K562 (cell line): ENCODE results near the gene ALOX5. TPM values are rescaled to one million over a fixed set of nuclear protein-coding genes. Genes with fewer than 3 reads are reported as not detected.
A peak's percentile ranks its signal among the peaks of the same experiment; 100 is the strongest.

Source experiments
- ARID1B ChIP-seq: fragments of 450-650 bp; IDR thresholded peaks from 2 replicates; pipeline ENCODE4 v1.6.1; 2016; ENCODE audit warnings: antibody characterized with exemption, mild to moderate bottlenecking, inconsistent platforms
- CBFB ChIP-seq: sonication (generic); formaldehyde crosslinking; IDR thresholded peaks from 2 replicates; pipeline ENCODE4 v1.4.0; 2020; ENCODE audit warnings: mild to moderate bottlenecking, missing genetic modification reagents
- EP300 ChIP-seq: IDR thresholded peaks from 2 replicates; pipeline ENCODE4 v1.6.1; 2012; ENCODE audit warnings: low read length, improper control_type of control experiment
- FOXK1 ChIP-seq: sonication (generic); formaldehyde crosslinking; IDR thresholded peaks from 2 replicates; pipeline ENCODE4 v1.8.0; 2022; ENCODE audit warnings: missing genetic modification reagents, mild to moderate bottlenecking, borderline replicate concordance
- HDAC6 ChIP-seq: IDR thresholded peaks from 2 replicates; pipeline ENCODE4 v1.6.1; 2012; ENCODE audit warnings: low read depth, mild to moderate bottlenecking, control low read depth, inconsistent platforms, low read length, moderate library complexity
- JUND ChIP-seq, 2 experiments: IDR thresholded peaks; 2 replicates in 1 of 2; 3 replicates in 1 of 2; pipeline ENCODE4 v1.6.1; 2011; ENCODE audit warnings: borderline replicate concordance in 2 of 2, low read depth in 2 of 2, low read length in 2 of 2, improper control_type of control experiment in 1 of 2, missing biosample characterization in 1 of 2, missing genetic modification characterization in 1 of 2, missing genetic modification reagents in 1 of 2
- MTA2 ChIP-seq: fragments of 450-650 bp; IDR thresholded peaks from 2 replicates; pipeline ENCODE4 v1.6.1; 2016; ENCODE audit warnings: low read depth
- NEUROD1 ChIP-seq: fragments of 150-350 bp; IDR thresholded peaks from 2 replicates; pipeline ENCODE4 v1.6.1; 2014; ENCODE audit warnings: borderline replicate concordance, low read length, low read depth; ENCODE audit not compliant: partially characterized antibody
- NR2C2 ChIP-seq, 2 experiments: fragments of 200-800 bp in 1 of 2; sonication (Bioruptor generic) in 1 of 2; sonication (generic) in 1 of 2; formaldehyde crosslinking in 1 of 2; IDR thresholded peaks; 2 replicates each; pipeline versions ENCODE4 v1.6.1 to v1.8.0; 2016 to 2022; ENCODE audit warnings: mild to moderate bottlenecking in 1 of 2, missing compliant biosample characterization in 1 of 2, missing genetic modification characterization in 1 of 2, missing genetic modification reagents in 1 of 2
- NR3C1 ChIP-seq: sonication (generic); formaldehyde crosslinking; IDR thresholded peaks from 2 replicates; pipeline ENCODE4 v1.8.1; 2022; ENCODE audit warnings: missing genetic modification reagents
- NUFIP1 ChIP-seq: fragments of 450-650 bp; IDR thresholded peaks from 2 replicates; pipeline ENCODE4 v1.6.1; 2018; ENCODE audit not compliant: partially characterized antibody
- PPARD ChIP-seq: fragments of 250-450 bp; sonication (Bioruptor Pico); IDR thresholded peaks from 2 replicates; pipeline ENCODE4 v1.8.0; 2022; ENCODE audit warnings: inconsistent platforms, mild to moderate bottlenecking, moderate library complexity
- RAD21 ChIP-seq, 2 experiments: fragments of 250-450 bp in 1 of 2; fragments of 450-650 bp in 1 of 2; sonication (Bioruptor Pico) in 1 of 2; formaldehyde crosslinking in 1 of 2; IDR thresholded peaks in 1 of 2; conservative IDR thresholded peaks in 1 of 2; 2 replicates each; pipeline versions ENCODE4 v1.4.0 to v1.8.0; 2020 to 2022; ENCODE audit warnings: mild to moderate bottlenecking in 2 of 2, moderate library complexity in 1 of 2
- RB1 ChIP-seq: fragments of 450-650 bp; IDR thresholded peaks from 2 replicates; pipeline ENCODE4 v1.6.1; 2017; ENCODE audit warnings: low read depth, mild to moderate bottlenecking
- SREBF1 ChIP-seq: fragments of 150-350 bp; IDR thresholded peaks from 2 replicates; pipeline ENCODE4 v1.6.1; 2014; ENCODE audit warnings: antibody characterized with exemption, low read depth, low read length, borderline replicate concordance
- SRSF7 ChIP-seq: fragments of 200-400 bp; formaldehyde crosslinking; optimal IDR thresholded peaks from 2 replicates; pipeline ENCODE3; 2017; ENCODE audit warnings: mild to moderate bottlenecking, low read depth, low read length
- TAL1 ChIP-seq: fragments of 450-650 bp; IDR thresholded peaks from 2 replicates; pipeline ENCODE4 v1.6.1; 2016; ENCODE audit warnings: mild to moderate bottlenecking
- TCF7 ChIP-seq: sonication (generic); IDR thresholded peaks from 2 replicates; pipeline ENCODE4 v1.6.1; 2016; ENCODE audit warnings: antibody characterized with exemption, borderline replicate concordance
- ZKSCAN3 ChIP-seq: fragments of 250-450 bp; sonication (Bioruptor Pico); IDR thresholded peaks from 2 replicates; pipeline ENCODE4 v1.4.0; 2020
- ZNF133 ChIP-seq: fragments of 250-450 bp; sonication (Bioruptor Pico); IDR thresholded peaks from 2 replicates; pipeline ENCODE4 v1.4.0; 2020; ENCODE audit warnings: mild to moderate bottlenecking
- ZNF408 ChIP-seq: fragments of 250-450 bp; sonication (Bioruptor Pico); IDR thresholded peaks from 2 replicates; pipeline ENCODE4 v1.4.0; 2020; ENCODE audit warnings: low read depth, mild to moderate bottlenecking, moderate library complexity
- polyA plus RNA-seq, 8 experiments: library from polyadenylated mRNA; depleted of rRNA in 4 of 8; stranded (reverse) in 5 of 8; unstranded in 3 of 8; fragments of >200 nt; fragmentation: Nextera tagmentation in 2 of 8; fragmentation: Illumina TruSeq in 1 of 8; extraction: Ambion mirVana in 2 of 8; extraction: Trizol in 1 of 8; gene quantifications; 2 replicates each; pipeline versions ENCODE4 v1.2.1 to v1.2.3, GENCODE V29; 2011 to 2014; ENCODE audit warnings: inconsistent platforms in 1 of 8, missing spikeins in 1 of 8
- total RNA-seq, 7 experiments: library from RNA; depleted of rRNA in 6 of 7; stranded (reverse); fragments of >200 nt in 6 of 7; fragmentation: Illumina TruSeq in 2 of 7; extraction: Trizol in 2 of 7; gene quantifications; 2 replicates each; pipeline versions ENCODE4 v1.2.1 to v1.2.3, GENCODE V29; 2011 to 2021; ENCODE audit warnings: low replicate concordance in 1 of 7
- TF ChIP-seq, protein P1 (sequence below): fragments of 250-450 bp; sonication (Bioruptor Pico); IDR thresholded peaks from 2 replicates; pipeline ENCODE4 v1.9.0; 2021; ENCODE audit warnings: mild to moderate bottlenecking
- TF ChIP-seq, protein P2 (sequence below): fragments of 450-650 bp; formaldehyde crosslinking; conservative IDR thresholded peaks from 2 replicates; pipeline ENCODE4 v1.4.0; 2022; ENCODE audit warnings: mild to moderate bottlenecking, missing genetic modification characterization
- TF ChIP-seq, protein P3 (sequence below): fragments of 250-450 bp; sonication (Bioruptor Pico); IDR thresholded peaks from 2 replicates; pipeline ENCODE4 v1.8.0; 2021; ENCODE audit warnings: borderline replicate concordance, mild to moderate bottlenecking, moderate library complexity; ENCODE audit not compliant: poor library complexity, severe bottlenecking
- TF ChIP-seq, protein P4 (sequence below): fragments of 450-650 bp; conservative IDR thresholded peaks from 2 replicates; pipeline ENCODE4 v1.6.1; 2016; ENCODE audit warnings: missing genetic modification characterization, low read depth, mild to moderate bottlenecking, control low read depth, missing compliant biosample characterization

The ALOX5 gene
- total and polyA plus RNA-seq, 9 of the 15 experiments (the other 6 are each of a cell fraction or from before 2014, with no cell fraction given) = 0.10 to 2.4 (median 1.4) TPM

DNA sequence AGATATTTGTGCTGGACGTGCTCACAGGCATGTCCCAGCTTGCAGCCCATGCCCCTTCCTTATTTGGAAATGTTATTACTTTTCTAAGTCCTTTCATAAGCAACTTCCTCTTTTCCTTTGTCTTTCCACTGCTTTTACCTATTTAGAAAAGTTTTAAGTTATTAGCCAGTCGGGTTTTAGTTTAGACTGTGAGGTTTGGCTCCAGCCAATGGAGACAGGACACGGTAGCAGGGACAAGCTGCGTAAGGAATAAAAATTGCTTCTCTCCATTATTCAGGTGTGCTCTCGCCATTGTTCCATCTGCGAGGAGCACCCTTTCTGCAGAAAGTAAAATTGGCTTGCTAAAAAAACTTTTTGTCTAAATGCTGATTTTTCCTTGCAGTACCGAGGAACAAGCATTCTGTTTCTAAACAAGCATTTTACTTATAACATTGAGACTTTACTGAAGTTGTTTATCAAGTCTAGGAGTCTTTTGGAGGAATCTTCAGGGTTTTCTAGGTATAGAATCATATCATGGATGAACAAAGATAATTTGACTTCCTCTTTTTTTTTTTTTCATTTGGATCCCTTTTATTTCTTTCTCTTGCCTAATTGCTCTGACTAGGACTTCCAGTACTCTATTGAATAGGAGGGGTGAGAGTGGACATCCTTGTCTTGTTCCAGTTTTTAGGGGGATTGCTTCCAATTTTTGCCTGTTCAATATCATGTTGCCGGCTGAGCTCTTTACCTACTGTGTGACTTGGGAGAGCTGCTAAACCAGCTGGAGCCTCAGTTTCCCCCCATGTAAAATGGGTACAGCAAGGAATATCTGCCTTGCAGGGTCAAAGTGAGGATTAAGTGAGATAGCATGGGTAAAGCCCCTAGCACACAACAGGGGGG, 63.8 kb downstream of the ALOX5 start (continued):
- TF ChIP-seq SREBF1 = no peak
- TF ChIP-seq PPARD (CRISPR knock-in tag) = no peak
- no peak for TF ChIP-seq NEUROD1
- no peak for TF ChIP-seq CBFB (CRISPR knock-in tag)
- no peak for TF ChIP-seq NR3C1 (CRISPR knock-in tag)
- no peak for TF ChIP-seq SRSF7
- TF ChIP-seq NUFIP1 = no peak
- TF ChIP-seq, protein P1, sequence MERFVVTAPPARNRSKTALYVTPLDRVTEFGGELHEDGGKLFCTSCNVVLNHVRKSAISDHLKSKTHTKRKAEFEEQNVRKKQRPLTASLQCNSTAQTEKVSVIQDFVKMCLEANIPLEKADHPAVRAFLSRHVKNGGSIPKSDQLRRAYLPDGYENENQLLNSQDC = no peak
- TF ChIP-seq, protein P2, sequence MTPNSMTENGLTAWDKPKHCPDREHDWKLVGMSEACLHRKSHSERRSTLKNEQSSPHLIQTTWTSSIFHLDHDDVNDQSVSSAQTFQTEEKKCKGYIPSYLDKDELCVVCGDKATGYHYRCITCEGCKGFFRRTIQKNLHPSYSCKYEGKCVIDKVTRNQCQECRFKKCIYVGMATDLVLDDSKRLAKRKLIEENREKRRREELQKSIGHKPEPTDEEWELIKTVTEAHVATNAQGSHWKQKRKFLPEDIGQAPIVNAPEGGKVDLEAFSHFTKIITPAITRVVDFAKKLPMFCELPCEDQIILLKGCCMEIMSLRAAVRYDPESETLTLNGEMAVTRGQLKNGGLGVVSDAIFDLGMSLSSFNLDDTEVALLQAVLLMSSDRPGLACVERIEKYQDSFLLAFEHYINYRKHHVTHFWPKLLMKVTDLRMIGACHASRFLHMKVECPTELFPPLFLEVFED (CRISPR knock-in tag) = no peak
- no peak for TF ChIP-seq ZKSCAN3
- TF ChIP-seq ARID1B = peak; percentile 62
- no peak for TF ChIP-seq TCF7
- TF ChIP-seq ZNF408 (CRISPR knock-in tag) = no peak
- no peak for TF ChIP-seq FOXK1 (CRISPR knock-in tag)
- no peak for TF ChIP-seq EP300
- TF ChIP-seq, protein P3, sequence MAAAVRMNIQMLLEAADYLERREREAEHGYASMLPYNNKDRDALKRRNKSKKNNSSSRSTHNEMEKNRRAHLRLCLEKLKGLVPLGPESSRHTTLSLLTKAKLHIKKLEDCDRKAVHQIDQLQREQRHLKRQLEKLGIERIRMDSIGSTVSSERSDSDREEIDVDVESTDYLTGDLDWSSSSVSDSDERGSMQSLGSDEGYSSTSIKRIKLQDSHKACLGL (CRISPR knock-in tag) = no peak
- TF ChIP-seq, protein P4, sequence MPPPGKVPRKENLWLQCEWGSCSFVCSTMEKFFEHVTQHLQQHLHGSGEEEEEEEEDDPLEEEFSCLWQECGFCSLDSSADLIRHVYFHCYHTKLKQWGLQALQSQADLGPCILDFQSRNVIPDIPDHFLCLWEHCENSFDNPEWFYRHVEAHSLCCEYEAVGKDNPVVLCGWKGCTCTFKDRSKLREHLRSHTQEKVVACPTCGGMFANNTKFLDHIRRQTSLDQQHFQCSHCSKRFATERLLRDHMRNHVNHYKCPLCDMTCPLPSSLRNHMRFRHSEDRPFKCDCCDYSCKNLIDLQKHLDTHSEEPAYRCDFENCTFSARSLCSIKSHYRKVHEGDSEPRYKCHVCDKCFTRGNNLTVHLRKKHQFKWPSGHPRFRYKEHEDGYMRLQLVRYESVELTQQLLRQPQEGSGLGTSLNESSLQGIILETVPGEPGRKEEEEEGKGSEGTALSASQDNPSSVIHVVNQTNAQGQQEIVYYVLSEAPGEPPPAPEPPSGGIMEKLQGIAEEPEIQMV (tag) = no peak
- TF ChIP-seq JUND (IDR thresholded peaks at IDR 0.05; ENCODE audit: borderline replicate concordance, low read depth, low read length) = no peak
- TF ChIP-seq JUND (tag; IDR thresholded peaks at IDR 0.05; ENCODE audit: borderline replicate concordance, low read depth, low read length) = no peak; the same call in 2 of the 3 replicates
- TF ChIP-seq HDAC6 = no peak
- TF ChIP-seq ZNF133 (CRISPR knock-in tag) = no peak
- no peak for TF ChIP-seq RAD21 (CRISPR knock-in tag; conservative IDR thresholded peaks at IDR 0.05 in 1 of 2, IDR thresholded peaks at IDR 0.05 in 1 of 2)
- no peak for TF ChIP-seq MTA2
- no peak for TF ChIP-seq NR2C2 (CRISPR knock-in tag; IDR thresholded peaks at IDR 0.05)
- no peak for TF ChIP-seq NR2C2 (tag; IDR thresholded peaks at IDR 0.05)
- TF ChIP-seq RB1 = no peak
- peak; percentile 13; the same call in 1 of the 2 replicates for TF ChIP-seq TAL1
